Tibial nerve (tissue), 4 donors: Measurements from ENCODE around the gene CAPG. TPM values are rescaled to one million over a fixed set of nuclear protein-coding genes. Genes with fewer than 3 reads are reported as not detected.

Source experiments
- DNase-seq, 2 donors: peaks; one replicate each; pipeline ENCODE4 v3.0.0-alpha.2; 2019; ENCODE audit warnings: low spot score in 2 of 2
- H3K27ac ChIP-seq, 4 donors: fragments of 200-600 bp; sonication (generic) in 3 of 4; one replicate each; pipeline ENCODE4 v1.5.1; 2017 to 2019; ENCODE audit warnings: mild to moderate bottlenecking in 1 of 4
- H3K27me3 ChIP-seq, 2 donors: fragments of 200-600 bp; sonication (generic) in 1 of 2; one replicate each; pipeline versions ENCODE4 v1.5.1 to v1.6.0; 2017 to 2019
- H3K36me3 ChIP-seq, 3 donors: fragments of 200-600 bp; sonication (generic); one replicate each; pipeline ENCODE4 v1.5.1; 2018 to 2019
- H3K4me1 ChIP-seq, 4 donors: fragments of 200-600 bp; sonication (generic) in 3 of 4; one replicate each; pipeline ENCODE4 v1.5.1; 2017 to 2019
- H3K4me3 ChIP-seq, 4 donors: fragments of 200-600 bp; sonication (generic) in 3 of 4; one replicate each; pipeline ENCODE4 v1.5.1; 2017 to 2019; ENCODE audit warnings: mild to moderate bottlenecking in 1 of 4, moderate library complexity in 1 of 4
- H3K9me3 ChIP-seq, 4 donors: fragments of 200-600 bp; sonication (generic) in 3 of 4; one replicate each; pipeline ENCODE4 v1.5.1; 2017 to 2019
- EP300 ChIP-seq, 2 donors: sonication (generic); formaldehyde crosslinking; IDR thresholded peaks; one replicate each; pipeline ENCODE4 v1.6.1; 2017; ENCODE audit warnings: antibody characterized with exemption in 2 of 2, mild to moderate bottlenecking in 1 of 2
- POLR2A ChIP-seq, 2 donors: fragments of 450-650 bp; IDR thresholded peaks; one replicate each; pipeline ENCODE4 v1.6.1; 2017; ENCODE audit warnings: antibody characterized with exemption in 2 of 2, mild to moderate bottlenecking in 2 of 2, moderate library complexity in 2 of 2
- whole genome bisulfite sequencing, 2 donors: methylation state at CpG; one replicate each; pipeline ENCODE4 v1.1.5; 2018; 5-methylcytosine and 5-hydroxymethylcytosine counted together
- total RNA-seq, 4 donors: library from RNA; depleted of rRNA; stranded (reverse); fragments of >200 nt; gene quantifications; one replicate each; pipeline ENCODE4 v1.1.0, GENCODE V29; 2016
- TF ChIP-seq, protein P1 (sequence below), 5 experiments: fragments of 200-600 bp in 3 of 5; fragments of 450-650 bp in 2 of 5; sonication (generic) in 3 of 5; IDR thresholded peaks; one replicate each; pipeline ENCODE4 v1.5.1; 2016 to 2019; ENCODE audit warnings: antibody characterized with exemption in 5 of 5, mild to moderate bottlenecking in 3 of 5, moderate library complexity in 2 of 5

The CAPG gene, protein sequence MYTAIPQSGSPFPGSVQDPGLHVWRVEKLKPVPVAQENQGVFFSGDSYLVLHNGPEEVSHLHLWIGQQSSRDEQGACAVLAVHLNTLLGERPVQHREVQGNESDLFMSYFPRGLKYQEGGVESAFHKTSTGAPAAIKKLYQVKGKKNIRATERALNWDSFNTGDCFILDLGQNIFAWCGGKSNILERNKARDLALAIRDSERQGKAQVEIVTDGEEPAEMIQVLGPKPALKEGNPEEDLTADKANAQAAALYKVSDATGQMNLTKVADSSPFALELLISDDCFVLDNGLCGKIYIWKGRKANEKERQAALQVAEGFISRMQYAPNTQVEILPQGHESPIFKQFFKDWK
- 10 to 100 TPM; 58.8 to 67.8 (median 67.7) TPM for total RNA-seq

DNA sequence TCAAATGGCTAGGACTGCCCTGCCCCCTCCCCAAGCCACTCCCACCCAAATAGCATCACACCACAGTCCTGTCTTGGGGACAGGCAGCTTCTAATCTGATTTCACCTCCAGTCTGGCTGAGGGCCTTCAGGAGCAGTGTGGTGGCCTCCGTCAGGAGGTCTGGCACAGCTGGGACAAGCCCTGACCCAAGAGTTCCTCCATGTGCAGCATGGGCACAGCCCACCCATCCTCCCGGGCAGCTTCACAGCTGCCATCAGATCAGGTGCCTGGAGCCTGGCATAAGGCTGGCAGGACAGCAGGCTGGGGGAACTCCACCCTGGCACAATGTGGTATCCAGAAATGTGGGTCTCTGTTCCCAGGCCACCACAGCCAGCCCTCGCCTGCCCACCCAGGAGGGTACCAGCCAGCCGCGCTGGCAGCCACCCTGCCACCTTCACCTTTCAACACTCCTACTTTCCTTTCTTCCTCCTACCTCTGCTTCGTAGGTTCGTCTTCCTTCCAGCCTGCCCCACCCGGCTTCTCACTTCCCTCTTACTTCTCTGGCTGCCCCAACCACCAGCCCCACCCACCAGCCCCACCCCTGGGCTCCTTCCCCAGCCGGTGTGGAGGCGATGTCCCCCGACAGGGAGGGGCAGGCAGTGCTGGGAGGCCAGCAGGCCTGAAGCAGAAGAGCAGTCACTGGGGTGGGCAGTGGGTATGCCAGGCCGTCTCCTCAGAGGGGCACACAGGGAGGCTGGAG, at the start of gene CAPG:
Gene CAPG (minus strand): TSS at position 522 of the 739 bp plus-strand sequence. CDS start 8,221 bp downstream, outside the sequence.
- no peak for DNase-seq
- Histone ChIP-seq H3K4me3 (peak within 1 kb of the TSS in 3 of 4 donors; percentile 6 to 39 (median 37)), H3K4me1 (peaks cover 0 to 44% (median 20%) of the 10 kb centered on the region in 4 donors), H3K27ac (peak within 1 kb of the TSS in 3 of 4 donors; percentile 10 to 73 (median 72)), H3K27me3 (no peaks in the 10 kb centered on the region), H3K9me3 (no peaks in the 10 kb centered on the region), H3K36me3 (no peaks in the 10 kb centered on the region)
- 45 to 49% methylated on average over 12 of the region's 12 CpGs for WGBS, 2 donors
- TF ChIP-seq POLR2A (IDR thresholded peaks at IDR 0.05) (no peak), EP300 (IDR thresholded peaks at IDR 0.05) (no peak)
- TF ChIP-seq, protein P1, sequence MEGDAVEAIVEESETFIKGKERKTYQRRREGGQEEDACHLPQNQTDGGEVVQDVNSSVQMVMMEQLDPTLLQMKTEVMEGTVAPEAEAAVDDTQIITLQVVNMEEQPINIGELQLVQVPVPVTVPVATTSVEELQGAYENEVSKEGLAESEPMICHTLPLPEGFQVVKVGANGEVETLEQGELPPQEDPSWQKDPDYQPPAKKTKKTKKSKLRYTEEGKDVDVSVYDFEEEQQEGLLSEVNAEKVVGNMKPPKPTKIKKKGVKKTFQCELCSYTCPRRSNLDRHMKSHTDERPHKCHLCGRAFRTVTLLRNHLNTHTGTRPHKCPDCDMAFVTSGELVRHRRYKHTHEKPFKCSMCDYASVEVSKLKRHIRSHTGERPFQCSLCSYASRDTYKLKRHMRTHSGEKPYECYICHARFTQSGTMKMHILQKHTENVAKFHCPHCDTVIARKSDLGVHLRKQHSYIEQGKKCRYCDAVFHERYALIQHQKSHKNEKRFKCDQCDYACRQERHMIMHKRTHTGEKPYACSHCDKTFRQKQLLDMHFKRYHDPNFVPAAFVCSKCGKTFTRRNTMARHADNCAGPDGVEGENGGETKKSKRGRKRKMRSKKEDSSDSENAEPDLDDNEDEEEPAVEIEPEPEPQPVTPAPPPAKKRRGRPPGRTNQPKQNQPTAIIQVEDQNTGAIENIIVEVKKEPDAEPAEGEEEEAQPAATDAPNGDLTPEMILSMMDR (IDR thresholded peaks at IDR 0.05), result no peak

DNA sequence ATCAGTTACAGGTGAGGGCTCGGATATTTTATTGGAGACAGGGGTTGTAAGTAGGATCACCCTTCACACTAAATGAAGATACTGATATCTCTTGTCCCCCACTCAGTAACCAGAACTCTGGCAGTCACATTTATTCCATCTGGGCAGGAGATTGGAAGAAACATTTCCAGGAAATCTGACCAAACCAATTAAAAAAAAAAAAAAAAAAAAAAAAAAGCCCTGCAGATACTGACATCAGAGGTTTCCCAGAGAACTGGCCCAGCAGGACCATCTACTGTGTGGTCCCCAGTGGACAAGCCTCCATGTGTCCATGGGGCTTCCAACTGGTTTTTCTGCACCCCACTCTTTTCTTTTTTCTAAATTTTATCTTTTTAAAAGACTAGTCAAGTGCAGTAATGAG, 49.6 kb upstream of the CAPG start:
- Histone ChIP-seq H3K27ac (no peak overlapping the region), H3K4me3 (no peak overlapping the region), H3K36me3 (no peaks in the 10 kb centered on the region), H3K4me1 (no peaks in the 10 kb centered on the region), H3K9me3 (no peaks in the 10 kb centered on the region), H3K27me3 (no peaks in the 10 kb centered on the region)
- TF ChIP-seq EP300 (IDR thresholded peaks at IDR 0.05) (no peak), POLR2A (IDR thresholded peaks at IDR 0.05) (no peak)
- TF ChIP-seq, protein P1 (IDR thresholded peaks at IDR 0.05), result no peak
- WGBS, 2 donors, result 92 to 100% methylated on average over 1 of the region's 1 CpG
- no peak for DNase-seq

DNA sequence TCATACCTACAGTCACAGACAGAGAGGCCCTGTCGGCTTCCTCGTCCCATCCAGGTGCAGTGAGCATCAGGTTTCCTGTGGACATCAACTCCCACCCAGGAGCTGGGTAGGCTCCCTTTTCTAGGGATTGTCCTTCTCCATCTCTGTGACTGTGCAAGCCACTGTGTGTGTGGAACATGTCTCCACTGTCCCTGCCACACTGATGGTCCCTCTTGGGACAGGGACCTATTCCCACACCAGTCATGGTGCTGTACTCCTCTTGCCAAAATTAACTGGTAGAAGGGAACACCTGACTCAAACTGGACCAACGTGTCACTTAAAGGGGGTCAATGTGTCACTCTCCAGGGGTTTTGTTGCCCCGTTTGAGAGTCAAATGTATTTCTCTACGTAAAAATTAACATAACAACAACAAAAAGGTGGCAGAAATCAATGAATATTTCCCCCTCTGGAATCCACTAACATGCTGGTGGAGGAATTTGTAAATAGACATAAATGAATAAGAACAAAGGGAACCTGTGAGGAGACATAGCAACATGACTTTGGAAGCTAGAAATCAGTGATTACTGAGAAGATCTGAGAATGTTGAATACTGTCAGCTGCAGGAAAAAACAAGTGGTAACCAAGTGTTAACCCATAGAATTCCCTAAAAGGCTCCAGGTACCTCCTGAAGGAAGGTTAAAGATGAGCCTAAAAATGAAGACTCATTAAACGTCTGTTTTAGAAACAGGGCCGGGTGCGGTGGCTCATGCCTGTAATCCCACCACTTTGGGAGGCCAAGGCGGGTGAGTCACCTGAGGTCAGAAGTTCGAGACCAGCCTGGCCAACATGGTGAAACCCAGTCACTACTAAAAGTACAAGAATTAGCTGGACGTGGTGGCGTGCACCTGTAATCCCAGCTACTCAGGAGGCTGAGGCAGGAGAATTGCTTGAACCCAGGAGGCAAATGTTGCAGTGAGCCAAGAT, 48.7 kb upstream of the CAPG start:
- TF ChIP-seq EP300 (IDR thresholded peaks at IDR 0.05) (no peak), POLR2A (IDR thresholded peaks at IDR 0.05) (no peak)
- TF ChIP-seq, protein P1 (IDR thresholded peaks at IDR 0.05), result no peak
- H3K36me3 ChIP-seq, result no peaks in the 10 kb centered on the region
- no peaks in the 10 kb centered on the region for H3K4me1 ChIP-seq
- H3K27me3 ChIP-seq, result no peaks in the 10 kb centered on the region
- no peak for DNase-seq
- no peak overlapping the region for H3K4me3 ChIP-seq
- no peak overlapping the region for H3K27ac ChIP-seq
- WGBS, 2 donors, result 71 to 79% methylated on average over 12 of the region's 12 CpGs
- H3K9me3 ChIP-seq, result no peaks in the 10 kb centered on the region

DNA sequence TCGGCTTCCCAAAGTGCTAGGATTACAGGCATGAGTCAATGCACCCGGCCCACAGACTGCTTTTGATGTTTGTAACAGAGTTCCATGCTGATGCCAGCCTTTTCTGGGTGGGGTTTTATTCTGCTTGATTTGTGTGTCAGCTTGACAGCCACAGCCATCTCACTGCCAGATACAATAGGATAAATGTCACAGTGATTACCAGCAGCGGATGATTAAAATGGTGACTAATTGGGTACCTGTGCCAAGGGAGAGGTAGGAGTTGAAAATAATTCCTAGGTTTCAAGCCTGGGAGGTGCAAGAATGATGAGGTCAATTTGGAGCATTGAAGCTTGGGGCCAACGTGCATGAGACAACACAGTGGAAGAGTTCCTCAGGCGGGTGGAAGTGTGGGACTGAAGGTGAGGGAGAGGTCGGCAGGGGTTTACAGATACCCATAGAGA, 47.7 kb upstream of the CAPG start:
- Histone ChIP-seq H3K4me3 (no peak overlapping the region), H3K9me3 (no peaks in the 10 kb centered on the region), H3K36me3 (no peaks in the 10 kb centered on the region), H3K27me3 (no peaks in the 10 kb centered on the region), H3K4me1 (no peaks in the 10 kb centered on the region), H3K27ac (no peak overlapping the region)
- TF ChIP-seq EP300 (IDR thresholded peaks at IDR 0.05) (no peak), POLR2A (IDR thresholded peaks at IDR 0.05) (no peak)
- TF ChIP-seq, protein P1 (IDR thresholded peaks at IDR 0.05), result no peak
- 76 to 79% methylated on average over 6 of the region's 6 CpGs for WGBS, 2 donors
- no peak for DNase-seq
